GM23248 (cell line): ENCODE data around the gene PTEN. TPM values are rescaled to one million over a fixed set of nuclear protein-coding genes. Genes with fewer than 3 reads are reported as not detected.

Experiments used
- DNase-seq: peaks from one replicate; pipeline ENCODE4 v3.0.0-alpha.2; 2015
- H2AFZ ChIP-seq: fragments of 200-600 bp; sonication (generic); 2 replicates; pipeline ENCODE4 v1.6.1; 2016; ENCODE audit warnings: antibody characterized with exemption
- H3F3A ChIP-seq: fragments of 200-600 bp; sonication (generic); 2 replicates; pipeline ENCODE4 v1.6.1; 2016; ENCODE audit warnings: mild to moderate bottlenecking, antibody characterized with exemption, mixed run types; ENCODE audit not compliant: insufficient read depth
- H3K27ac ChIP-seq: fragments of 200-600 bp; sonication (generic); 2 replicates; pipeline ENCODE4 v1.5.1; 2016; ENCODE audit warnings: mild to moderate bottlenecking
- H3K27me3 ChIP-seq: fragments of 200-600 bp; sonication (generic); replicated peaks from 2 replicates; pipeline ENCODE4 v1.6.1; 2016; ENCODE audit warnings: mild to moderate bottlenecking; ENCODE audit not compliant: insufficient read depth
- H3K36me3 ChIP-seq: fragments of 200-600 bp; sonication (generic); 2 replicates; pipeline ENCODE4 v1.6.1; 2016; ENCODE audit warnings: low read depth, mild to moderate bottlenecking
- H3K4me1 ChIP-seq: fragments of 200-600 bp; sonication (generic); 2 replicates; pipeline ENCODE4 v1.6.1; 2016; ENCODE audit warnings: mild to moderate bottlenecking; ENCODE audit not compliant: insufficient read depth
- H3K4me2 ChIP-seq: fragments of 200-600 bp; sonication (generic); one replicate; pipeline ENCODE4 v1.6.1; 2016; ENCODE audit warnings: mild to moderate bottlenecking; ENCODE audit not compliant: unreplicated experiment
- H3K4me3 ChIP-seq: fragments of 200-600 bp; sonication (generic); 2 replicates; pipeline ENCODE4 v1.5.1; 2016; ENCODE audit warnings: mild to moderate bottlenecking
- H3K79me2 ChIP-seq: fragments of 200-600 bp; sonication (generic); 2 replicates; pipeline ENCODE4 v1.6.1; 2016; ENCODE audit warnings: mild to moderate bottlenecking; ENCODE audit not compliant: insufficient read depth
- H3K9ac ChIP-seq: fragments of 200-600 bp; sonication (generic); 2 replicates; pipeline ENCODE4 v1.6.1; 2016; ENCODE audit warnings: mild to moderate bottlenecking
- H3K9me2 ChIP-seq: fragments of 200-600 bp; sonication (generic); 2 replicates; pipeline ENCODE4 v1.6.1; 2016; ENCODE audit warnings: mixed run types, mild to moderate bottlenecking, moderate library complexity; ENCODE audit not compliant: insufficient read depth
- H3K9me3 ChIP-seq: fragments of 200-600 bp; sonication (generic); one replicate; pipeline ENCODE4 v1.6.1; 2017; ENCODE audit warnings: low read depth
- H4K20me1 ChIP-seq: fragments of 200-600 bp; sonication (generic); 2 replicates; pipeline ENCODE4 v1.6.0; 2016; ENCODE audit not compliant: insufficient read depth
- EZH2 ChIP-seq: fragments of 200-600 bp; sonication (generic); IDR thresholded peaks from 2 replicates; pipeline ENCODE4 v1.6.1; 2018; ENCODE audit warnings: antibody characterized with exemption, mild to moderate bottlenecking; ENCODE audit not compliant: insufficient read depth, poor library complexity, severe bottlenecking
- EZH2phosphoT487 ChIP-seq: fragments of 200-600 bp; sonication (generic); IDR thresholded peaks from 2 replicates; pipeline ENCODE4 v1.6.1; 2018; ENCODE audit warnings: antibody characterized with exemption, moderate library complexity, mild to moderate bottlenecking, low read depth; ENCODE audit not compliant: insufficient read depth
- WGBS, 2 experiments: methylation state at CpG; one replicate each; pipeline ENCODE4 v1.1.6; 2015 to 2017; ENCODE audit warnings: low lambda C conversion rate in 2 of 2, low coverage in 1 of 2; ENCODE audit errors: missing lambda C conversion rate in 2 of 2; 5-methylcytosine and 5-hydroxymethylcytosine counted together
- in situ Hi-C: fragments of 300-500 bp; cut with MboI; formaldehyde crosslinking; loops from 2 replicates; pipeline ENCODE4 v1.15.0; 2020
- polyA plus RNA-seq: library from polyadenylated mRNA; unstranded; fragments of >200 nt; fragmentation: Nextera tagmentation; extraction: Ambion mirVana; gene quantifications from 2 replicates; pipeline ENCODE4 v1.2.1, GENCODE V29; 2016
- total RNA-seq: library from RNA; depleted of rRNA; stranded (reverse); fragments of >200 nt; shearing (Covaris generic); gene quantifications from 2 replicates; pipeline ENCODE4 v1.2.3, GENCODE V29; 2014

Gene PTEN
- total and polyA plus RNA-seq, 2 experiments from 2014 or later, result 35.5 to 93.9 TPM

DNA sequence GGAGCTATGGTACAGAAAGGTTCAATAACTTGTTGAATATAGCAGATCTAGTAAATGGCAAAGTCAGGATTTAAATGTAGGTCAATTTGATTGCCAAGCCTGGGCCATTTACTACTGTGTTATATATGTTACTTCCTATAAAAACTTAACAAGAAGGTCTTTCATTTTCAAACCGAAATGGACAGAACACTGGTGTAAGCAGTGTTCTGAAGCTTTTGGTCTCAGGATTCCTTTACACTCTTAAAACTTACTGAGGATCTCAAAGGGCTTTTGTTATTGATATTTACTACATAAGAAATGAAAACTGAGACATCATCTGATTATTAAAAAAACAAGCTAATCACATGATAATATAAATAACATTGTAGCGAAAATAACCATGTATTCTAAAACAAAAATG lies 114.7 kb downstream of the PTEN start:
- no peak overlapping the region for H2AFZ ChIP-seq
- no peaks in the 10 kb centered on the region for H3K9me3 ChIP-seq
- in situ Hi-C loops, result no loop called here
- 98 to 100% methylated on average over 2 of the region's 2 CpGs for WGBS, 2 experiments
- DNase-seq, result no peak
- peaks cover 6% of the 10 kb centered on the region; the same call in 1 of the 2 replicates for H3F3A ChIP-seq
- peaks cover 9% of the 10 kb centered on the region for H3K4me1 ChIP-seq
- H3K36me3 ChIP-seq, result no peaks in the 10 kb centered on the region
- no peak overlapping the region for H3K9ac ChIP-seq
- H3K27ac ChIP-seq, result no peak overlapping the region
- TF ChIP-seq EZH2 (no peak), EZH2phosphoT487 (no peak)
- H3K27me3 ChIP-seq, result no peaks in the 10 kb centered on the region
- no peak overlapping the region for H3K4me2 ChIP-seq
- H3K79me2 ChIP-seq, result no peaks in the 10 kb centered on the region
- no peaks in the 10 kb centered on the region for H4K20me1 ChIP-seq
- no peak overlapping the region for H3K4me3 ChIP-seq
- H3K9me2 ChIP-seq, result no peaks in the 10 kb centered on the region

- peaks cover 7% of the 10 kb centered on the region; the same call in 1 of the 2 replicates for H3K9me2 ChIP-seq
- no peaks in the 10 kb centered on the region for H3K27me3 ChIP-seq
- H3K27ac ChIP-seq, result no peak overlapping the region
- no peak overlapping the region for H3K9ac ChIP-seq
- H3K36me3 ChIP-seq, result no peaks in the 10 kb centered on the region
- no peaks in the 10 kb centered on the region for H4K20me1 ChIP-seq
- in situ Hi-C loops, result no loop called here
- no peak overlapping the region for H3K4me3 ChIP-seq
- H2AFZ ChIP-seq, result no peak overlapping the region
- no peak for DNase-seq
- H3K9me3 ChIP-seq, result no peaks in the 10 kb centered on the region
- H3K4me1 ChIP-seq, result no peaks in the 10 kb centered on the region
- 89 to 94% methylated on average over 2 of the region's 2 CpGs for WGBS, 2 experiments
- TF ChIP-seq EZH2phosphoT487 (no peak), EZH2 (no peak)
- H3K4me2 ChIP-seq, result no peak overlapping the region
- H3F3A ChIP-seq, result peaks cover 6% of the 10 kb centered on the region; the same call in 1 of the 2 replicates
- H3K79me2 ChIP-seq, result no peaks in the 10 kb centered on the region
These were observed 116.4 kb downstream of the PTEN start for GRCh38 chr10:87979847-87980246.

DNA sequence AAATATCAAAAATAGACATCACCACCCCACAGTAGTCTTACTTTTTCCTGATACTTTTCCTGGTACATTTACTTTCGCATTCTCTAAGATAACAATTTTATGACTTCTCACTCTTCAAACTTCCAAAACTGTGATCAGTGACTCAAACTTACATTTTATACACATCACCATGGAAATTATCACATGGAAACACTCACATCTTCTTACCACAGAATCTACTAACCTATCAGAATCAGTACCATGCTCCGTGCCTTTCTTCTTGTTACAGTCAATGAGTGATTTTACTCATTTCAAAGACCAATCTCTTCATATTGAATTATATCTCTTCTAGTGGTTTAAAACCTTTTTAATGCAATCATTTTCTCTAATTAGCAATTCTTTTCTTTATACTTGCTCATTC lies 120.3 kb downstream of the PTEN start:
- Histone ChIP-seq H3K9me2 (peaks cover 11% of the 10 kb centered on the region; the same call in 1 of the 2 replicates), H3F3A (no peaks in the 10 kb centered on the region), H2AFZ (no peak overlapping the region), H3K9ac (no peak overlapping the region), H3K27ac (no peak overlapping the region), H3K4me2 (no peak overlapping the region), H3K27me3 (no peaks in the 10 kb centered on the region), H3K4me1 (no peaks in the 10 kb centered on the region), H3K36me3 (no peaks in the 10 kb centered on the region), H3K4me3 (no peak overlapping the region), H4K20me1 (no peaks in the 10 kb centered on the region), H3K79me2 (no peaks in the 10 kb centered on the region), H3K9me3 (no peaks in the 10 kb centered on the region)
- in situ Hi-C loops, result no loop called here
- no peak for TF ChIP-seq EZH2phosphoT487
- TF ChIP-seq EZH2, result no peak
- DNase-seq, result no peak
- WGBS, 2 experiments, result 96 to 97% methylated on average over 2 of the region's 2 CpGs

- in situ Hi-C loops, result no loop called here
- no peaks in the 10 kb centered on the region for H3K4me1 ChIP-seq
- no peak for DNase-seq
- no peaks in the 10 kb centered on the region for H3F3A ChIP-seq
- no peaks in the 10 kb centered on the region for H3K79me2 ChIP-seq
- no peak overlapping the region for H3K4me3 ChIP-seq
- no peaks in the 10 kb centered on the region for H4K20me1 ChIP-seq
- no peak overlapping the region for H2AFZ ChIP-seq
- H3K9me2 ChIP-seq, result peaks cover 11% of the 10 kb centered on the region; the same call in 1 of the 2 replicates
- H3K9me3 ChIP-seq, result no peaks in the 10 kb centered on the region
- WGBS, 2 experiments, result 93 to 98% methylated on average over 2 of the region's 2 CpGs
- no peaks in the 10 kb centered on the region for H3K36me3 ChIP-seq
- H3K4me2 ChIP-seq, result no peak overlapping the region
- no peak overlapping the region for H3K9ac ChIP-seq
- no peak overlapping the region for H3K27ac ChIP-seq
- TF ChIP-seq EZH2phosphoT487 (no peak), EZH2 (no peak)
- no peaks in the 10 kb centered on the region for H3K27me3 ChIP-seq
These were observed 123.8 kb downstream of the PTEN start for GRCh38 chr10:87987206-87987605.

- Histone ChIP-seq H4K20me1 (no peaks in the 10 kb centered on the region), H2AFZ (no peak overlapping the region), H3K4me2 (no peak overlapping the region), H3K36me3 (no peaks in the 10 kb centered on the region), H3K4me3 (no peak overlapping the region), H3K27me3 (no peaks in the 10 kb centered on the region), H3F3A (no peaks in the 10 kb centered on the region), H3K4me1 (no peaks in the 10 kb centered on the region), H3K9ac (no peak overlapping the region), H3K79me2 (no peaks in the 10 kb centered on the region), H3K9me2 (no peaks in the 10 kb centered on the region), H3K9me3 (no peaks in the 10 kb centered on the region), H3K27ac (no peak overlapping the region)
- no peak for DNase-seq
- no peak for TF ChIP-seq EZH2phosphoT487
- TF ChIP-seq EZH2, result no peak
- WGBS, 2 experiments, result 91 to 94% methylated on average over 5 of the region's 5 CpGs
- in situ Hi-C loops, result no loop called here
These were observed 128.5 kb downstream of the PTEN start for GRCh38 chr10:87991946-87992345.
